TTC549 (cell line): ENCODE data around the gene CYB5RL.
"Not testable (repeated sequence)": the region's sequence is repeated elsewhere in the genome, so short reads cannot be mapped to it uniquely, and the experiment has no call there.

Source experiments
- FAIRE-seq: peaks from 2 replicates; lab custom pipeline; 2012; peaks lifted over from hg19 to GRCh38; lab: Jason Lieb, UNC

The CYB5RL gene

GRCh38 chr1:54225986-54226559 lies 26.2 kb upstream of the CYB5RL start:
- no peak for FAIRE-seq

GRCh38 chr1:54225378-54225777 lies 25.5 kb upstream of the CYB5RL start:
- FAIRE-seq, result no peak

GRCh38 chr1:54224233-54224632 lies 24.4 kb upstream of the CYB5RL start:
- FAIRE-seq, result no peak

- no peak for FAIRE-seq
Measured at GRCh38 chr1:54223441-54224202, 23.8 kb upstream of the CYB5RL start.

GRCh38 chr1:54222711-54223110 lies 22.9 kb upstream of the CYB5RL start:
- no peak for FAIRE-seq

- no peak for FAIRE-seq
Measured at GRCh38 chr1:54221867-54222484, 22.1 kb upstream of the CYB5RL start.

- no peak for FAIRE-seq
Measured at GRCh38 chr1:54221113-54221834, 21.4 kb upstream of the CYB5RL start.

GRCh38 chr1:54220004-54220811 lies 20.4 kb upstream of the CYB5RL start:
- FAIRE-seq, result no peak

GRCh38 chr1:54219688-54220003 lies 19.8 kb upstream of the CYB5RL start:
- no peak for FAIRE-seq

- FAIRE-seq, result no peak
Measured at GRCh38 chr1:54218883-54219687, 19.3 kb upstream of the CYB5RL start.

GRCh38 chr1:54215523-54215922 lies 15.7 kb upstream of the CYB5RL start:
- FAIRE-seq, result no peak

- no peak for FAIRE-seq
Measured at GRCh38 chr1:54212872-54213271, 13.0 kb upstream of the CYB5RL start.

- FAIRE-seq, result not testable (repeated sequence)
Measured at GRCh38 chr1:54207896-54208295, 8.1 kb upstream of the CYB5RL start.

GRCh38 chr1:54207287-54207686 lies 7.5 kb upstream of the CYB5RL start:
- no peak for FAIRE-seq

GRCh38 chr1:54204199-54204598 lies 4.4 kb upstream of the CYB5RL start:
- FAIRE-seq, result no peak

GRCh38 chr1:54200519-54200997 lies 728 bp upstream of the CYB5RL start:
- no peak for FAIRE-seq

- FAIRE-seq, result no peak
Measured at GRCh38 chr1:54199151-54199764, 572 bp downstream of the CYB5RL start.

GRCh38 chr1:54193453-54193852 lies 6.4 kb downstream of the CYB5RL start:
- no peak for FAIRE-seq

GRCh38 chr1:54191525-54191924 lies 8.3 kb downstream of the CYB5RL start:
- FAIRE-seq, result no peak

GRCh38 chr1:54190526-54190925 lies 9.3 kb downstream of the CYB5RL start:
- no peak for FAIRE-seq

GRCh38 chr1:54188291-54188690 lies 11.5 kb downstream of the CYB5RL start:
- no peak for FAIRE-seq
